Upper lobe of left lung (tissue), 4 donors: ENCODE results near the gene IFIT1.

Experiments
- CTCF ChIP-seq, 6 experiments: fragments of 450-650 bp in 4 of 6; fragments of 200-600 bp in 2 of 6; sonication (generic) in 2 of 6; IDR thresholded peaks; one replicate each; pipeline ENCODE4 v1.5.1; 2016 to 2019; ENCODE audit warnings: antibody characterized with exemption in 6 of 6
- EP300 ChIP-seq, 4 donors: sonication (generic); formaldehyde crosslinking; IDR thresholded peaks; one replicate each; pipeline ENCODE4 v1.5.1; 2017; ENCODE audit warnings: antibody characterized with exemption in 4 of 4, control low read depth in 2 of 4
- POLR2AphosphoS5 ChIP-seq, 2 donors: sonication (generic); formaldehyde crosslinking; IDR thresholded peaks; one replicate each; pipeline ENCODE4 v1.5.1; 2017; ENCODE audit warnings: antibody characterized with exemption in 2 of 2

- TF ChIP-seq CTCF (IDR thresholded peaks at IDR 0.05), result no peak
- TF ChIP-seq EP300 (IDR thresholded peaks at IDR 0.05), result no peak
- no peak for TF ChIP-seq POLR2AphosphoS5 (IDR thresholded peaks at IDR 0.05)
These were observed 43.4 kb upstream of the IFIT1 start for GRCh38 chr10:89348975-89349374.
